Vagina (tissue), 2 donors: ENCODE measurements around the gene KDM8.

Experiments
- CTCF ChIP-seq, 3 experiments: fragments of 450-650 bp in 2 of 3; fragments of 200-600 bp in 1 of 3; sonication (generic) in 1 of 3; IDR thresholded peaks; one replicate each; pipeline ENCODE4 v1.5.1; 2017 to 2019; ENCODE audit warnings: antibody characterized with exemption in 3 of 3, mild to moderate bottlenecking in 2 of 3, moderate library complexity in 2 of 3
- POLR2AphosphoS5 ChIP-seq, 2 donors: sonication (generic); formaldehyde crosslinking; IDR thresholded peaks; one replicate each; pipeline ENCODE4 v1.9.0; 2017; ENCODE audit warnings: antibody characterized with exemption in 2 of 2, mild to moderate bottlenecking in 2 of 2, low read depth in 1 of 2; ENCODE audit not compliant: insufficient read depth in 1 of 2

DNA sequence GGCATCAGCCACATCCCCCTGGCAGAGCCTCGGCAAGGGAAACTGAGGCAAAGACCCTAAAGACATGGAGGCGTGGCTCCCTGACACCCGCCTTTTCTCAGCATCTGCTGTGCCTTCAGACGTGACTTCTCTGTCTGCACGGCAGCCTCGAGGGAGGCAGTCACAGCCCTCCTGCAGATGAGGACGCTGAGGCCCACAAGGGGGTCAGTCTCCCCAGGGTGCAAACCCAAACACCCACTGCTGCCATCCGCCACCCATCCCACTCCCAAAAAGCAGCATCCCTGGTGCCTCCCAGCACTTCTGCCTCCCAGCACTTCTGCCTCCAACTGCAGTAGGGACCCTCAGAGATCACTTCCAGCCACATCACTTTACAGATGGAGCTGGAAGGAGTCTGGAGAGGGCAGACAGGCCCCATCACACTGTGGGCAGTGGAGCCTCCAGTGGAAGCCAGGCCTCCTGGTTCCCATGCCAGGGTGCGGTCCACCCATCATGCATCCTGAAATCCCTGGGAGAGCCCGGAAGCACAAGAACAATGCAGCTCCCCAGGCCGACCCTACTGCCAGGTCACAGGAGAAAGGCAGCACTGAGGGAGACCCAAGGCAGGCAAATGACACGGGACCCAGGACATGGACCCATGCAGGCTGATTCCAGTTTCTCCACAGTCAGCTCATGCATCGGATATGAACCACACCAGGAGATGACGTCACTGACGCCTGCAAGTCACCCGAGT, 23.8 kb downstream of the KDM8 start:
- TF ChIP-seq CTCF (IDR thresholded peaks at IDR 0.05) (no peak), POLR2AphosphoS5 (IDR thresholded peaks at IDR 0.05; ENCODE audit: insufficient read depth in 1 of 2, low read depth in 1 of 2) (no peak)
